ENCODE data around the gene INSL3.
A peak's percentile ranks its signal among the peaks of the same experiment; 100 is the strongest.

The INSL3 gene

GRCh38 chr19:17859533-17860330 is 38.4 kb upstream of the INSL3 start, which contains the start of gene RPL18A:
Gene RPL18A, plus strand, starts transcription at chr19:17859910. Its CDS starts 47 bp downstream, at chr19:17859957.
- H3K36me3 ChIP-seq (ENCODE audit: insufficient read depth, low read length), result peaks cover 40% of the 10 kb centered on the region
- H2AFZ ChIP-seq (ENCODE audit: low read depth, low read length), result peak within 1 kb of the TSS; percentile 85
- H3K4me1 ChIP-seq (ENCODE audit: insufficient read depth, low read length), result peaks cover 15% of the 10 kb centered on the region
- H3K9me3 ChIP-seq (ENCODE audit: low read length), result no peaks in the 10 kb centered on the region
- no peaks in the 10 kb centered on the region for H3K27me3 ChIP-seq (ENCODE audit: insufficient read depth, low read length)
- H3K4me3 ChIP-seq (ENCODE audit: low read length), result peak within 1 kb of the TSS; percentile 99

- Histone ChIP-seq H3K4me1 (ENCODE audit: insufficient read depth, low read length) (peaks cover 2% of the 10 kb centered on the region), H3K9me3 (ENCODE audit: low read length) (no peaks in the 10 kb centered on the region), H3K36me3 (ENCODE audit: insufficient read depth, low read length) (peaks cover under 1% of the 10 kb centered on the region), H2AFZ (ENCODE audit: low read depth, low read length) (no peak overlapping the region), H3K4me3 (ENCODE audit: low read length) (no peak overlapping the region), H3K27me3 (ENCODE audit: insufficient read depth, low read length) (peaks cover 2% of the 10 kb centered on the region)
These were observed 34.2 kb upstream of the INSL3 start for GRCh38 chr19:17855280-17856152.

DNA sequence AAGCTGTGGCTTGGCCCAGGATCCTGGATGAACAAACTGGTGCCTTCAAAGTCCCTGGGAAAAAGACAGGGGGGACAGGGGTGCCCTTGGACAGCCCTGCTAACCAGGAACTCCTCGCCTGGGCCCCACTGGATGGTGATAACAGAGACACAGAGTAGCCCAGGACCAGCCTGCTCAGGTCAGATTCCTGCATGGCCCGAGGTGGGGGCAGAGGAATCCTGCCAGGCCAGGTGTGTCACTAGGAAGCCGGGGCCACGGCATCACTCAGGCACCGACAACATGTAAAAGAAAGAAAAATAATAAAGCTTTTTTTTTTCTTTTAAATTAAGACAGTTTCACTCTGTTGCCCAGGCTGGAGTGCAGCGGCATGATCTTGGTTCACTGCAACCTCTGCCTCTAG is 32.7 kb upstream of the INSL3 start:
- no peak overlapping the region for H2AFZ ChIP-seq (ENCODE audit: low read depth, low read length)
- no peaks in the 10 kb centered on the region for H3K36me3 ChIP-seq (ENCODE audit: insufficient read depth, low read length)
- no peaks in the 10 kb centered on the region for H3K4me1 ChIP-seq (ENCODE audit: insufficient read depth, low read length)
- H3K4me3 ChIP-seq (ENCODE audit: low read length), result no peak overlapping the region
- H3K9me3 ChIP-seq (ENCODE audit: low read length), result no peaks in the 10 kb centered on the region
- H3K27me3 ChIP-seq (ENCODE audit: insufficient read depth, low read length), result peaks cover 2% of the 10 kb centered on the region

- no peak overlapping the region for H3K4me3 ChIP-seq (ENCODE audit: low read length)
- no peak overlapping the region for H2AFZ ChIP-seq (ENCODE audit: low read depth, low read length)
- H3K27me3 ChIP-seq (ENCODE audit: insufficient read depth, low read length), result no peaks in the 10 kb centered on the region
- H3K4me1 ChIP-seq (ENCODE audit: insufficient read depth, low read length), result no peaks in the 10 kb centered on the region
- no peaks in the 10 kb centered on the region for H3K36me3 ChIP-seq (ENCODE audit: insufficient read depth, low read length)
- H3K9me3 ChIP-seq (ENCODE audit: low read length), result no peaks in the 10 kb centered on the region
These were observed 27.4 kb upstream of the INSL3 start for GRCh38 chr19:17848595-17849292.

DNA sequence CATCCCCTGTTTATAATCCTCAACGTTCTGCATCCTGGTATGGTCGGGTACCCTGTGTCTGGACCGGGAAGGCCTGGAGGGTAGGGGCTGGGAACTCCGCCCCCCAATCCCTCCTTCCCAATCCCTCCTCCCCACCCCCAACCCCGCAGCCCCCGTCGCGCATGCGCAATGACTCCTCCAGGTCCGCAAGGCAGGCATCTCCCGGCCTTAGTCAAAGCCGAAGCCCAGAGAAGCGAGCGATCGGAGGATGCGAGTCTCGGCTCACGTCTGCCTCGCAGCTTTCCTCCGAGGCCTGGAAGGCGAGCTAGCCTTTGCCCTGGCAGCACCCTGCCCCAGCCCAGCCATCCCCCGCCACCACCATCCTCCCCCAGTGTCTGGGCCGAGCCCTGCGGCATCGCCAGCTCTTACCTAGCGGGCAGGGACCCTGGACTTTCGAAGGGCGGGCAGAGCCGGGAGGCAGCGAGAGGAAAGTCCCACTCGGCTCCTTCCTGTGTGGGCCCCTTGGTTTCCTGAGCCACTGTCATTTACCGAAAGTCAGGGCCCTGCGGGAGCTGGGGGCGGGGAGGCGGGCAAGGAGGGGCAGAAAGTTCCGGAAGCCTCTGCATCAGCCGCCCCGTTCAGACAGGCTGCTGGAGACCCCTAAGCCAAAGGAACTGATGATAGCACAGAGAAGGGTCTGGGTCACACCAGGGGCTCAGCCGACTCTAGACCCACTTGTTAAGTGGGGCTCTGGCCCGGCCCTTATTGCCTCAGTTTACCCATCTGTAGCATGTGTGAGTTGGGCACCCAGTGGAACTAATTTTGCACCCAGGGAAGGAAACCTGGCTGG is 26.4 kb upstream of the INSL3 start, which contains the start of gene JAK3:
Gene JAK3 (minus strand): TSS at position 445 of the 829 bp plus-strand sequence. CDS start 3,565 bp downstream, outside the sequence.
- Histone ChIP-seq H2AFZ (ENCODE audit: low read depth, low read length) (peak within 1 kb of the TSS; percentile 57), H3K4me3 (ENCODE audit: low read length) (no peak within 1 kb of the TSS), H3K9me3 (ENCODE audit: low read length) (no peaks in the 10 kb centered on the region), H3K27me3 (ENCODE audit: insufficient read depth, low read length) (no peaks in the 10 kb centered on the region), H3K36me3 (ENCODE audit: insufficient read depth, low read length) (no peaks in the 10 kb centered on the region), H3K4me1 (ENCODE audit: insufficient read depth, low read length) (no peaks in the 10 kb centered on the region)

GRCh38 chr19:17846146-17846545 is 24.8 kb upstream of the INSL3 start:
- H3K36me3 ChIP-seq (ENCODE audit: insufficient read depth, low read length), result no peaks in the 10 kb centered on the region

DNA sequence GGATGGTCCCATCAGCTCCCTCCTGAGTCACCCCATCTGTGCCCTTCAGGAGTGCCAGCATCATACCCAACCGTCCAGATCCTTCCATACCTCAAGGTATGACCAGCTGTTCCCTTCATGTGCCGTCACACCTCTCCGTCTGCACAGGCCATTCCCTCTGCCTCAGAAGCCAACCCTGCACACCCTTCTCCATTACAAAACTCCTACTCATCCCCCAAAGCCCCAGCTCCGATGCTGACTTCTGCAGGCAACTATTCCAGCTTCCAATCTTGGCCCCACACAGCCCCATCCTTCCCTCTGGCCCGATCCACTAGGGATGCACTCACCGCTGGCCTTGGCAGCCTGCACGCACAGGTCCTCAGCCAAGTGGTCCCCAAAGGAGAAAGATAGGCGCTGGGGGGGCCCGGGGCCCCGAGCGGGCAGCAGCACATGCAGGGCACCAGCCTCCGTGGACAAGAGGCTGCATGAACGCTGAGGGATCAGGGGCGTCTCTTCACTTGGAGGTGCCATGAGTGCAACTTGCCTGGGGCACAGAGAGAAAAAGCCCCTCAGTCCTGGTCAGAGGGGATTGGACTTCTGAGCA is 22.7 kb upstream of the INSL3 start:
- H3K9me3 ChIP-seq (ENCODE audit: low read length), result no peaks in the 10 kb centered on the region
- no peaks in the 10 kb centered on the region for H3K27me3 ChIP-seq (ENCODE audit: insufficient read depth, low read length)
- H3K4me1 ChIP-seq (ENCODE audit: insufficient read depth, low read length), result peaks cover 2% of the 10 kb centered on the region
- no peak overlapping the region for H2AFZ ChIP-seq (ENCODE audit: low read depth, low read length)
- H3K4me3 ChIP-seq (ENCODE audit: low read length), result no peak overlapping the region
- H3K36me3 ChIP-seq (ENCODE audit: insufficient read depth, low read length), result no peaks in the 10 kb centered on the region

More at GRCh38 chr19:17846146-17846545, 24.8 kb upstream of the INSL3 start:
- H3K27me3 ChIP-seq (ENCODE audit: insufficient read depth, low read length), result no peaks in the 10 kb centered on the region
- H2AFZ ChIP-seq (ENCODE audit: low read depth, low read length), result no peak overlapping the region
- no peak overlapping the region for H3K4me3 ChIP-seq (ENCODE audit: low read length)
- no peaks in the 10 kb centered on the region for H3K9me3 ChIP-seq (ENCODE audit: low read length)
- peaks cover 2% of the 10 kb centered on the region for H3K4me1 ChIP-seq (ENCODE audit: insufficient read depth, low read length)

DNA sequence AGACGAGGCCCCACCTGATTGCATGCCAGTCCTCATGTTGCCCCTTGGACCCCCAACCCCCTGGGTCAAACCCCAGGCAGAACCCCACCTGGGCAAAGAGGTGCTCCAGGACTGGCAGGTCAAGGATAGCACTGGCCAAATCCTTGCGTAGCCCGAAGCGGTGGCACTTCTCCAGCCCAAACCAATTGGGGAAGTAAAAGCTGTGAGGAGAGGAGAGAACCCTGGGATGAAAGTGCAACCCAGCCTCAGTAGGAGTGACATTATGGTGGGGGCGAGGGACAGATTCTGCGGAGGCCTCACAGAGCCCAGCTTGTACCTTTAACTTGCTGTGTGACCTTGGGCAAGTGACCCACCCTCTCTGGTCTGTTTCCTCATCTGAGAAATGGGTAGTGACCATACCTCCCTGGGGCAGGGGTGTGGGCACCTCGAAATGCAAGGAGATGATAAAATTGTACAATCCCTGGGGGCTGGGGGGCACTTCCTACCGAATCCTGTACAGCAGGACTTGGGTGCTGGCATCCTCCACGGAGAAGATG is 22.0 kb upstream of the INSL3 start:
- Histone ChIP-seq H3K9me3 (ENCODE audit: low read length) (no peaks in the 10 kb centered on the region), H3K4me3 (ENCODE audit: low read length) (no peak overlapping the region), H3K4me1 (ENCODE audit: insufficient read depth, low read length) (peaks cover 2% of the 10 kb centered on the region), H3K36me3 (ENCODE audit: insufficient read depth, low read length) (no peaks in the 10 kb centered on the region), H3K27me3 (ENCODE audit: insufficient read depth, low read length) (no peaks in the 10 kb centered on the region), H2AFZ (ENCODE audit: low read depth, low read length) (no peak overlapping the region)

- peak overlapping the region; percentile 19 for H3K4me3 ChIP-seq (ENCODE audit: low read length)
- no peaks in the 10 kb centered on the region for H3K36me3 ChIP-seq (ENCODE audit: insufficient read depth, low read length)
- H3K9me3 ChIP-seq (ENCODE audit: low read length), result no peaks in the 10 kb centered on the region
- no peaks in the 10 kb centered on the region for H3K27me3 ChIP-seq (ENCODE audit: insufficient read depth, low read length)
- peaks cover 2% of the 10 kb centered on the region for H3K4me1 ChIP-seq (ENCODE audit: insufficient read depth, low read length)
- H2AFZ ChIP-seq (ENCODE audit: low read depth, low read length), result peak overlapping the region; percentile 51
These were observed 21.5 kb upstream of the INSL3 start for GRCh38 chr19:17842663-17843291.

- Histone ChIP-seq H3K9me3 (ENCODE audit: low read length) (no peaks in the 10 kb centered on the region), H2AFZ (ENCODE audit: low read depth, low read length) (peak overlapping the region; percentile 51), H3K27me3 (ENCODE audit: insufficient read depth, low read length) (no peaks in the 10 kb centered on the region), H3K36me3 (ENCODE audit: insufficient read depth, low read length) (no peaks in the 10 kb centered on the region), H3K4me1 (ENCODE audit: insufficient read depth, low read length) (peaks cover 2% of the 10 kb centered on the region), H3K4me3 (ENCODE audit: low read length) (peak overlapping the region; percentile 19)
These were observed 20.7 kb upstream of the INSL3 start for GRCh38 chr19:17841810-17842662.

DNA sequence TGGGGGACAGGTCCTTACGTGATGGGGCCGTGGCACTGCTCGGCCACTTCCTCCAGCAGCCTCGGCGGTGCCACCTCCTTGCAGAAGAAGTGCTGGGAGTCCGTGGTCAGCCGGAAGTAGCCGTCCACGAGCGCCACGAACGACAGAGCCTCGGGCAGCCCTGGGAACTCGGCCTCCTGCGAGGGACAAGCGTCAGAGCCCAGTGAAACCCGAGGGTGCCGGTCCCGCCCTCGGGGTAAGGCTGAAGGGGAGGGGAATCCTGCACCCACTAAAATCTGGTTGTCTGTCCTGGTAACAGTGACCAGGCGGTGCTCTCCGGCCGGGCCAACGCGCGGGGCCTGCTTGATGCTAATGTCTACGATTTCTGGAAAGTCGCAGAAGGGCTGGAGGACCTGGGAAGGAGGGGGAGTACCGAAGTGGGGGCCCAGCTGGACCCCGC is 20.1 kb upstream of the INSL3 start:
- Histone ChIP-seq H3K4me3 (ENCODE audit: low read length) (peak overlapping the region; percentile 18), H3K9me3 (ENCODE audit: low read length) (no peaks in the 10 kb centered on the region), H2AFZ (ENCODE audit: low read depth, low read length) (peak overlapping the region; percentile 34), H3K27me3 (ENCODE audit: insufficient read depth, low read length) (no peaks in the 10 kb centered on the region), H3K36me3 (ENCODE audit: insufficient read depth, low read length) (no peaks in the 10 kb centered on the region), H3K4me1 (ENCODE audit: insufficient read depth, low read length) (peaks cover 2% of the 10 kb centered on the region)

All from neuron (in vitro differentiated cells).